Ishikawa (cell line): ENCODE measurements around the gene F2RL2.

ENCODE experiments used
- CEBPB ChIP-seq: IDR thresholded peaks from 2 replicates; pipeline ENCODE4 v1.6.1; 2012
- CREB1 ChIP-seq: IDR thresholded peaks from 2 replicates; pipeline ENCODE4 v1.6.1; 2012; ENCODE audit warnings: low read depth
- EGR1 ChIP-seq: IDR thresholded peaks from 2 replicates; pipeline ENCODE4 v1.6.1; 2012
- EP300 ChIP-seq: IDR thresholded peaks from 2 replicates; pipeline ENCODE4 v1.6.1; 2012; ENCODE audit warnings: borderline replicate concordance
- FOXM1 ChIP-seq: IDR thresholded peaks from 2 replicates; pipeline ENCODE4 v1.6.1; 2012; ENCODE audit warnings: low read depth, borderline replicate concordance
- NFIC ChIP-seq: IDR thresholded peaks from 2 replicates; pipeline ENCODE4 v1.6.1; 2012
- RAD21 ChIP-seq: IDR thresholded peaks from 2 replicates; pipeline ENCODE4 v1.6.1; 2012; ENCODE audit warnings: low read depth
- TAF1 ChIP-seq: IDR thresholded peaks from 2 replicates; pipeline ENCODE4 v1.6.1; 2012; ENCODE audit warnings: low read depth, mild to moderate bottlenecking
- TCF12 ChIP-seq: IDR thresholded peaks from 2 replicates; pipeline ENCODE4 v1.6.1; 2012; ENCODE audit warnings: low read depth
- TEAD4 ChIP-seq: IDR thresholded peaks from 2 replicates; pipeline ENCODE4 v1.6.1; 2012
- USF1 ChIP-seq: IDR thresholded peaks from 2 replicates; pipeline ENCODE4 v1.6.1; 2012
- YY1 ChIP-seq: IDR thresholded peaks from 2 replicates; pipeline ENCODE4 v1.6.1; 2012; ENCODE audit warnings: low read depth
- ZBTB7A ChIP-seq: IDR thresholded peaks from 2 replicates; pipeline ENCODE4 v1.6.1; 2012; ENCODE audit warnings: low read depth
- TF ChIP-seq, protein P1 (sequence below): IDR thresholded peaks from 2 replicates; pipeline ENCODE4 v1.6.1; 2012; ENCODE audit warnings: low read depth, mild to moderate bottlenecking
- TF ChIP-seq, protein P2 (sequence below): IDR thresholded peaks from 2 replicates; pipeline ENCODE4 v1.6.1; 2012

Gene F2RL2, protein sequence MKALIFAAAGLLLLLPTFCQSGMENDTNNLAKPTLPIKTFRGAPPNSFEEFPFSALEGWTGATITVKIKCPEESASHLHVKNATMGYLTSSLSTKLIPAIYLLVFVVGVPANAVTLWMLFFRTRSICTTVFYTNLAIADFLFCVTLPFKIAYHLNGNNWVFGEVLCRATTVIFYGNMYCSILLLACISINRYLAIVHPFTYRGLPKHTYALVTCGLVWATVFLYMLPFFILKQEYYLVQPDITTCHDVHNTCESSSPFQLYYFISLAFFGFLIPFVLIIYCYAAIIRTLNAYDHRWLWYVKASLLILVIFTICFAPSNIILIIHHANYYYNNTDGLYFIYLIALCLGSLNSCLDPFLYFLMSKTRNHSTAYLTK

GRCh38 chr5:76622973-76623596 is at the start of gene F2RL2:
Gene F2RL2 (minus strand): TSS chr5:76623403. CDS start chr5:76623230, 173 bp downstream.
- TF ChIP-seq, protein P1, sequence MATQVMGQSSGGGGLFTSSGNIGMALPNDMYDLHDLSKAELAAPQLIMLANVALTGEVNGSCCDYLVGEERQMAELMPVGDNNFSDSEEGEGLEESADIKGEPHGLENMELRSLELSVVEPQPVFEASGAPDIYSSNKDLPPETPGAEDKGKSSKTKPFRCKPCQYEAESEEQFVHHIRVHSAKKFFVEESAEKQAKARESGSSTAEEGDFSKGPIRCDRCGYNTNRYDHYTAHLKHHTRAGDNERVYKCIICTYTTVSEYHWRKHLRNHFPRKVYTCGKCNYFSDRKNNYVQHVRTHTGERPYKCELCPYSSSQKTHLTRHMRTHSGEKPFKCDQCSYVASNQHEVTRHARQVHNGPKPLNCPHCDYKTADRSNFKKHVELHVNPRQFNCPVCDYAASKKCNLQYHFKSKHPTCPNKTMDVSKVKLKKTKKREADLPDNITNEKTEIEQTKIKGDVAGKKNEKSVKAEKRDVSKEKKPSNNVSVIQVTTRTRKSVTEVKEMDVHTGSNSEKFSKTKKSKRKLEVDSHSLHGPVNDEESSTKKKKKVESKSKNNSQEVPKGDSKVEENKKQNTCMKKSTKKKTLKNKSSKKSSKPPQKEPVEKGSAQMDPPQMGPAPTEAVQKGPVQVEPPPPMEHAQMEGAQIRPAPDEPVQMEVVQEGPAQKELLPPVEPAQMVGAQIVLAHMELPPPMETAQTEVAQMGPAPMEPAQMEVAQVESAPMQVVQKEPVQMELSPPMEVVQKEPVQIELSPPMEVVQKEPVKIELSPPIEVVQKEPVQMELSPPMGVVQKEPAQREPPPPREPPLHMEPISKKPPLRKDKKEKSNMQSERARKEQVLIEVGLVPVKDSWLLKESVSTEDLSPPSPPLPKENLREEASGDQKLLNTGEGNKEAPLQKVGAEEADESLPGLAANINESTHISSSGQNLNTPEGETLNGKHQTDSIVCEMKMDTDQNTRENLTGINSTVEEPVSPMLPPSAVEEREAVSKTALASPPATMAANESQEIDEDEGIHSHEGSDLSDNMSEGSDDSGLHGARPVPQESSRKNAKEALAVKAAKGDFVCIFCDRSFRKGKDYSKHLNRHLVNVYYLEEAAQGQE, result no peak
- TF ChIP-seq CREB1 (no peak), ZBTB7A (no peak), RAD21 (no peak), TEAD4 (no peak), TAF1 (no peak), NFIC (no peak), CEBPB (no peak), YY1 (no peak), EP300 (no peak)

GRCh38 chr5:76672242-76672641 is 49.0 kb upstream of the F2RL2 start:
- TF ChIP-seq CEBPB, result no peak
- no peak for TF ChIP-seq EP300

GRCh38 chr5:76670508-76670907 is 47.3 kb upstream of the F2RL2 start:
- TF ChIP-seq, protein P1, result no peak
- TF ChIP-seq CREB1 (no peak), TEAD4 (no peak), ZBTB7A (no peak), TCF12 (no peak), USF1 (no peak)
- TF ChIP-seq, protein P2, sequence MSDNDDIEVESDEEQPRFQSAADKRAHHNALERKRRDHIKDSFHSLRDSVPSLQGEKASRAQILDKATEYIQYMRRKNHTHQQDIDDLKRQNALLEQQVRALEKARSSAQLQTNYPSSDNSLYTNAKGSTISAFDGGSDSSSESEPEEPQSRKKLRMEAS, result no peak

DNA sequence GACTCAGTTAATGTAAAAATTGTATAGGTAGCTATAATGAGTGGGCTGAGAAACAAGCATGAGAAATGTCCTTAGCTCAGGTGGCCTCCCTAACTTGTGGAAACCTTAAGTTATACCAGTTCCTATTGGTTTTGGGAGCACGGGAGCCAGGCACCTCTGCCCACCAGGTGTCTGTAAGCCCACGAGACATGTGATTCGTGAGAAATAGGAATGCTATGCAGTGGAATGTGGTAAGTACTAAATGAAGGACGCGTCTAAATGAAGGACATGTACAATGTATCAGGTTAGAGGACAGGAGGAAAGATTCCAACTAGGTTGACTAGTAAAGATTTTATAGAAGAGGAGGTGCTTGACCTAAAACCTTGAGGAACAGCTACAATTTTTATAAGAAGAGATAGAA is 46.0 kb upstream of the F2RL2 start:
- TF ChIP-seq TCF12 (no peak), USF1 (no peak), CREB1 (no peak), NFIC (no peak), CEBPB (no peak), ZBTB7A (no peak), TEAD4 (no peak), EGR1 (no peak), RAD21 (no peak), EP300 (no peak), TAF1 (no peak), YY1 (no peak), FOXM1 (no peak)
- TF ChIP-seq, protein P1, result no peak
- TF ChIP-seq, protein P2, result no peak

- TF ChIP-seq TCF12 (no peak), RAD21 (no peak), YY1 (no peak), EP300 (no peak), FOXM1 (no peak), USF1 (no peak), CEBPB (no peak), CREB1 (no peak), TAF1 (no peak), NFIC (no peak)
Measured at GRCh38 chr5:76667495-76667894, 44.3 kb upstream of the F2RL2 start.
